HT1080 (cell line): ENCODE results near the gene COX7A2L. TPM values are rescaled to one million over a fixed set of nuclear protein-coding genes. Genes with fewer than 3 reads are reported as not detected.
A peak's percentile ranks its signal among the peaks of the same experiment; 100 is the strongest.
"Not testable (repeated sequence)": the region's sequence is repeated elsewhere in the genome, so short reads cannot be mapped to it uniquely, and the experiment has no call there.

Source experiments
- DNase-seq: peaks from one replicate; pipeline ENCODE4 v3.0.0-alpha.2; 2015; ENCODE audit warnings: low read depth
- total RNA-seq: library from RNA; depleted of rRNA; stranded (reverse); fragments of >200 nt; shearing (Covaris generic); gene quantifications from 2 replicates; pipeline ENCODE4 v1.2.3, GENCODE V29; 2014

COX7A2L gene
- total RNA-seq, 1 experiment from 2014 or later = 130 TPM

DNA sequence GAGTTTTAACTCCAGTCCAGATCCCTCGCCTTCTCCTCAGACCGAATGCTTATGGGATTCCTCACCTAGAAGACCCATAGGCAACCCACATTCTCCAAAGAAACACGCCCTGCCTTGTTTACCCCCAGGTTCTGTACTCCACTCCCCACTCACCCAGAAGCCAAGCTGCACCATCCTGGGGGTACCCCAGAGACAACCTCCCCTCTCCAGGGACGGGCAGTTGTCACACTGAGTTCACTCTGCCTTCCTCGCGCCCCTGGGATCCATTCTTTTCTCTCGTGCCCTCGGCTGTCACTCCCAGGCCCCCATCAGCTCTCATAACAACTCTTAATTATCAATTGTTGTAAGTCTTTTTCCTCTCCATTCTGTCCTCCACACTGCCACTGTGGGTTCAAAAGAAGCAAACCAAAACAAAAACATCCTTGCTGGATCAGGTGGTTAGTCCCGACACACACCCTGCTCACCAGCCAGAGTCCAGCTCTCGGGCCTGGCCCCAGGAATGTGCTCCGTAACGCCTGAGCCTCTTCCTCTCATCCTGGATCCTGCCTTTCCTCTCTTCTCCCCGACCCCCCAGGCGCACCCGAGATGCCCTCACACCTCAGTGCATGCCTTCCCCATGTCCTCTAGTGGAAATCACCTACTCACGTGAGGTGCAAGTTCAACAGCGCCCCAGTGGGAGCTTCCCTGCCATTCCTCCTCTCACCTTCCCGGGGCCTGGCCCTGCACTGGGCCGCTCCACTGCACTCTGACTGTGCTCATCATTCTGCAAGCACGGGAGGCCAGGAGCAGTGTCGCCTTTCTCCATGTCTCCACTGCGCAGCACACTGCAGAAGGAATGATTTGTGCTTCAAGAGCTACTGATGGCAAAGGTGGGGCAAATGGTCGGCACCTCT, 20.7 kb downstream of the COX7A2L start:
- no peak for DNase-seq

- DNase-seq = no peak
Measured at GRCh38 chr2:42339191-42339912, 21.7 kb downstream of the COX7A2L start.

- no peak for DNase-seq
Measured at GRCh38 chr2:42338567-42339190, 22.3 kb downstream of the COX7A2L start.

GRCh38 chr2:42337846-42338566, 23.0 kb downstream of the COX7A2L start:
- no peak for DNase-seq

GRCh38 chr2:42337356-42337820, 23.6 kb downstream of the COX7A2L start:
- DNase-seq = no peak

GRCh38 chr2:42336361-42336965, 24.6 kb downstream of the COX7A2L start:
- no peak for DNase-seq

GRCh38 chr2:42335514-42336104, 25.4 kb downstream of the COX7A2L start:
- DNase-seq = no peak

DNA sequence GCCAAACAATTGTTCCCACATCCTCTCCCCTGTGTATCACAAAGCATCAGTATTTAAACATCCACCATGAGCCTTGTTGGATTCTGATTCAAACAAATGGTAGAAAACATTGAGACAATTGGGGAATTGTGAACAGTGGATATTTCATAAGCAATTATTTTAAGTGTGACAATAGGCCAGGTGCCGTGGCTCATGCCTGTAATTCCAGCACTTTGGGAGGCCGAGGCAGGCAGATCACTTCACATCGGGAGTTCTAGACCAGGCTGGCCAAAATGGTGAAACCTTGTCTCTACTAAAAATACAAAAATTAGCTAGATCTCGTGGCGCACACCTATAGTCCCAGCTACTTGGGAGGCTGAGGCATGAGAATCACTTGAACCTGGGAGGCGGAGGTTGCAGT, 26.2 kb downstream of the COX7A2L start:
- DNase-seq = not testable (repeated sequence)

GRCh38 chr2:42334220-42334619, 26.8 kb downstream of the COX7A2L start:
- no peak for DNase-seq

DNA sequence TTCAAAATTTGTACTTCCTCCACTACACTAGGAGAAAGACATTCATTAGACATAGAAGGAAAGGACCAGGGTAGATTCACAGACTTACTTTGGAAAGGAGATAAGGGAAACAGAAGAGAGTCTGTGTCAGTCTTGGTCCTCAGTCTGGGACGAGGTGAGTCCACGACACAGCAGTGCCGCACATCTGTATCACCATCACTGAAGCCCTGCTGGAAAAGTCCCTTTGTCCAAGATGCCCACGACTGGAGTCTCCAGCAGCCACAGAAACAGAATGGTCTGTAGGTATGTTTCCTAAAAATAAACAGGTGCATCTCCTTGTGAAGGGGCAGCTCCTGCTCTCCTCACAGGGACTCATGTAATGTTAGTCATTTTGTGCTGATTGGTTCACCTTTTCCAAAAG, 27.4 kb downstream of the COX7A2L start:
- no peak for DNase-seq

GRCh38 chr2:42332575-42332974, 28.4 kb downstream of the COX7A2L start:
- DNase-seq = no peak

DNA sequence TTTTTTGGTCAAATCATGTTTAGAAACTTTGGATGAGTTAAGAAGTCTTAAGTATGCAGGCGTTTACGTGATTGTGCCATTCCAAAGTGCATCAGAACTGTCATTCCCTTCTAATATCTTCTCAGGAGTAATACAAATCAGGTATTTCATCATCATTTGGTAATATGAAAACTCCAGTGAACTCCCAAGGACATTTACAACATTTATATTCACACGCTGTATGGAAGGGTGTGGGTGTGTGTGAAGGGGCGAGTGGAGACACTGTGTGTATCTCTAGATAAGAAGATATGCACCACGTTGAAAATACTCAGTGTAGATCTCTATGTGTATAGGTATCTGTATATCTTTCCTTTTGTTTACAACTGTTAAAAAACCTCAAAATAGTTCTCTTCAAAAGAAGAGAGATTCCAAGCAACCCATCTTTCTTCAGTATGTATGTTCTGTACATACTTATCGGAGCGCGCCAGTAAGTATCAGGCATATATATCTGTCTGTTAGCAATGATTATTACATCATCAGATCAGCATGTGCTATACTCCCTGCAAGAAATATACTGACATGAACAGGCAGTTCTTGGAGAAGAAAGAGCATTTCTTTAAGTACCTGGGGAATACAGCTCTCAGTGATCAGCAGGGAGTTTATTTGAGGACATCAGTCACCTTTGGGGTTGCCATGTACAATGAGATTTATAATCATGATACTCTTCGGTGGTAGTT, 29.3 kb downstream of the COX7A2L start:
- no peak for DNase-seq

DNA sequence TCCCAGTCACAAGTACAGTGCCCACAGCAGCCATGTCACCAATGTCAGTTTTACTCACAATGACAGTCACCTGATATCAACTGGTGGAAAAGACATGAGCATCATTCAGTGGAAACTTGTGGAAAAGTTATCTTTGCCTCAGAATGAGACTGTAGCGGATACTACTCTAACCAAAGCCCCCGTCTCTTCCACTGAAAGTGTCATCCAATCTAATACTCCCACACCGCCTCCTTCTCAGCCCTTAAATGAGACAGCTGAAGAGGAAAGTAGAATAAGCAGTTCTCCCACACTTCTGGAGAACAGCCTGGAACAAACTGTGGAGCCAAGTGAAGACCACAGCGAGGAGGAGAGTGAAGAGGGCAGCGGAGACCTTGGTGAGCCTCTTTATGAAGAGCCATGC, 31.3 kb downstream of the COX7A2L start:
- DNase-seq = no peak

GRCh38 chr2:42328923-42329322, 32.1 kb downstream of the COX7A2L start:
- no peak for DNase-seq

DNA sequence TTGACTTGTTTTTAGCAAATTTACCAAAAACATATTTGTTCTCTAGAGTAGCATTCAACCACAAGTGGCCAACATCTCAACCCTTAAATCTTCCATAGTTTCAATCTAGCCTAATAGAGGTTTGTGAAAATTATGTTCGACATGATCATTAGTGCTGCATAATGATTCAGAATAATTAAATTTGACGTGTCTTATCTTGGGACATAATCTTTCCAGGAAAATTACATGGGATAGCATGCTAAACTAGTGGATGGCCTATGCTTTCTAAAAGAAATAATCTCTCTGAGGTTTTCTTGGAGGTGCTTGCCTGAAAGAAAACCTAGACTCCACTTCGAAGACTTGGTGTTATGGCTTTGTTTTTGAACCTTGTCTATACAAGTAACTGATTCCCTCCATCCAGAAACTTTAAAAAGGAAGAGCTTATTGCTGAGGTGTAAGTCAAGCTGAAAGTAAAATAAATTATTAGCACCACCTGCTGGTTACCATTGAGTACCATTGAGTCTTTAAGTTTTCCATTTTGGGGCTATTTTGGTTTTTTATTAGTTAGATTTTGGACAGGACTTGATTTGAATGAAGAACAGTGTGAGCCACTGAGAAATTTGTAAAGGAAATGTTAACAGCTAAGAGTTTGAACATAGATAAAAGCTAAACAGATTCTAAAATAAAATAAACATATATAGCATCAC, 32.7 kb downstream of the COX7A2L start:
- DNase-seq = peak; percentile 32

DNA sequence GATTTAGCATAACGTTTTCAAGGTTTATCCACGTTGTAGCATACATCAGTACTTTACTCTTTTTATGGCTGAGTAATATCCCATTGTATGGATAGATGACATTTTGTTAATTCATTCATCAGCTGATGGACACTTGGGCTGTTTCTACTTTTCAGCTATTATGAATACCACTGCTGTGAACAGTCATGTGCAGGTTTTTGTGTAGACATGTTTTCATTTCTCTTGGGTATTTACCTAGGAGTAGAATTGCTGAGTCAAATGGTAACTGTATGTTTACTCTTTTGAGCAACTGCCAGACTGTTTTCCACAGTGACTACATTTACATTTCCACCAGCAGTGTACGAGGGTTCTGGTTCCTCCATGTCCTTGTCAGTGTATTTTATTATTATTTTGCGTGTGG, 33.9 kb downstream of the COX7A2L start:
- no peak for DNase-seq

- DNase-seq = no peak
Measured at GRCh38 chr2:42325609-42326008, 35.4 kb downstream of the COX7A2L start.

DNA sequence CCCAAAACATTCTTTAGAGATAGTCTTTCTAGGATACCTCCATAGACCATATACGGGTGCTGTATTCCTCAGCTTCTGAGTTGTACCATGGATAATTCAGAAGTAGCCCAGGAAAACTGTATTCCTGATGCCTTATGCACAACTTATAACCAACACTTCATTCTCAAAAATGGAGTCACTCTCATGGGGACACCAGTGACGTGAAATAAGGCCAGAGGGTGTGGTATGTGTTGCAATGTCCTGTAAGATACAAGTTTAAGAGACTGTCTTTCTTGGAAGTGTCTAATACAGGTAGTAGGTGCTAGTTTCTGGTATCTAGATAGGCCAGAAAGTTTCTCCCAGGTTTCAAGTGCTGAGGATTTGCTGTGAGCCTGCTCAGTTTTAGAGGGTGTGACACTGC, 36.1 kb downstream of the COX7A2L start:
- DNase-seq = no peak

- DNase-seq = no peak
Measured at GRCh38 chr2:42324244-42324643, 36.8 kb downstream of the COX7A2L start.
